GM12892 (cell line): ENCODE data around the gene NPAS3.

Experiments
- POLR2A ChIP-seq: IDR thresholded peaks from 2 replicates; pipeline ENCODE4 v1.6.1; 2011; ENCODE audit warnings: low read depth, low read length, control low read depth
- POLR2AphosphoS5 ChIP-seq: IDR thresholded peaks from 2 replicates; pipeline ENCODE4 v1.6.1; 2011; ENCODE audit warnings: low read depth, low read length, control low read depth
- TAF1 ChIP-seq: IDR thresholded peaks from 2 replicates; pipeline ENCODE4 v1.6.1; 2011; ENCODE audit warnings: low read depth, mild to moderate bottlenecking, control low read depth, low read length, borderline replicate concordance

- TF ChIP-seq POLR2AphosphoS5, result no peak
- no peak for TF ChIP-seq TAF1
- no peak for TF ChIP-seq POLR2A
Observed at GRCh38 chr14:32950584-32950983, 11.9 kb downstream of the NPAS3 start.
